ENCODE data around the gene SEPTIN6.

Gene SEPTIN6

DNA sequence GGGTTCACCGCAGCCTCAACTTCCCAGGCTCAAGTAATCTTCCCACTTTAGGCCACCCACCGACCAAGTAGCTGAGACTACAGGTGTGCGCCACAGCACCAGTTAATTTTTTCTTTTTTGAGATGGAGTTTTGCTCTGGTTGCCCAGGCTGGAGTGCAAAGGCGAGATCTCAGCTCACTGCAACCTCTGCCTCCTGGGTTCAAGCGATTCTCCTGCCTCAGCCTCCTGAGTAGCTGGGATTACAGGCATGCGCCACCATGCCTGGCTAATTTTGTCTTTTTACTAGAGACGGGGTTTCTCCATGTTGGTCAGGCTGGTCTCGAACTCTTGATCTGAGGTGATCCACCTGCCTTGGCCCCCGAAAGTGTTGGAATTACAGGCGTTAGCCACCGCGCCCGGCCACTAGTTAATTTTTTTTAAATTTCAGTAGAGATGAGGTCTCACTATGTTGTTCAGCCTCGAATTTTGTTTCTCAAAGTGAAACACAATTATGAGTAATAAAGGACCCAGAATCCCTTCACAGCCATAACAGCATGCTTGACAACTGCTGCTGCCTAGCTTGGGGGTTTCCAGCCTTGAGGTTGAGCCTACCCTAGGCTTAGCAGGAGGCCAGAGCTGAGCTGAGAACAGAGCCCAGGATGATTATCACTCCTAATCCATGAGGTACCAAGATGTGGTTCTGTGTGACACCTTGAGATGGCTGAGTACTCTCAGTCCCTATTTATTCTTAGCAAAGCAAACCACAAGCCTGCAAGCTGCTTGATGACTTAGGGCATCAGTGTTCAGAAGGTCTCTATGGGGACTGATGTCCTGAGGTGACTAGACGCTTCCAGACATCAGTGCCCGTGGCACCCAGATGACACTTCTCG, 45.2 kb downstream of the SEPTIN6 start:
- H3K27ac ChIP-seq, result no peak overlapping the region
- TF ChIP-seq, protein P1, sequence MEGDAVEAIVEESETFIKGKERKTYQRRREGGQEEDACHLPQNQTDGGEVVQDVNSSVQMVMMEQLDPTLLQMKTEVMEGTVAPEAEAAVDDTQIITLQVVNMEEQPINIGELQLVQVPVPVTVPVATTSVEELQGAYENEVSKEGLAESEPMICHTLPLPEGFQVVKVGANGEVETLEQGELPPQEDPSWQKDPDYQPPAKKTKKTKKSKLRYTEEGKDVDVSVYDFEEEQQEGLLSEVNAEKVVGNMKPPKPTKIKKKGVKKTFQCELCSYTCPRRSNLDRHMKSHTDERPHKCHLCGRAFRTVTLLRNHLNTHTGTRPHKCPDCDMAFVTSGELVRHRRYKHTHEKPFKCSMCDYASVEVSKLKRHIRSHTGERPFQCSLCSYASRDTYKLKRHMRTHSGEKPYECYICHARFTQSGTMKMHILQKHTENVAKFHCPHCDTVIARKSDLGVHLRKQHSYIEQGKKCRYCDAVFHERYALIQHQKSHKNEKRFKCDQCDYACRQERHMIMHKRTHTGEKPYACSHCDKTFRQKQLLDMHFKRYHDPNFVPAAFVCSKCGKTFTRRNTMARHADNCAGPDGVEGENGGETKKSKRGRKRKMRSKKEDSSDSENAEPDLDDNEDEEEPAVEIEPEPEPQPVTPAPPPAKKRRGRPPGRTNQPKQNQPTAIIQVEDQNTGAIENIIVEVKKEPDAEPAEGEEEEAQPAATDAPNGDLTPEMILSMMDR (IDR thresholded peaks at IDR 0.05), result no peak
- no peak for TF ChIP-seq ZFX (IDR thresholded peaks at IDR 0.05; ENCODE audit: borderline replicate concordance)

DNA sequence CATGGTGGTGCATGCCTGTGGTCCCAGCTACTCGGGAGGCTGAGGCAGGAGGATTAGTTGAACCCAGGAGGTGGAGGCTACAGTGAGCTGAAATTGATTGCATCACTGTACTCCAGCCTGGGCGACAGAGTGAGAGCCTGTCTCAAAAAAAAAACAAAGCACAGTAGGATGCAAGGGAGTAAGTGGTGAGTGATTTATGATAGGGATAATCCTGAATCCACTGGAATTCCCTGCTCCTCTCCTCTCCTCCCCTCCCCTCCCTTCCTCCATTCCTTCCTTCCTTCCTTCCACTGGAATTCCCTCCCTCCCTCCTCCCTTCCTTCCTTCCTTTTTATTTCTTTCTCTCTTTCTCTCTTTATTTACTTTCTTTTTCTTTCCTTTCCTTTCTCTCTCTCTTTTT, 45.9 kb downstream of the SEPTIN6 start:
- H3K27ac ChIP-seq, result no peak overlapping the region
- TF ChIP-seq ZFX (IDR thresholded peaks at IDR 0.05; ENCODE audit: borderline replicate concordance), result no peak
- TF ChIP-seq, protein P1 (IDR thresholded peaks at IDR 0.05), result no peak

DNA sequence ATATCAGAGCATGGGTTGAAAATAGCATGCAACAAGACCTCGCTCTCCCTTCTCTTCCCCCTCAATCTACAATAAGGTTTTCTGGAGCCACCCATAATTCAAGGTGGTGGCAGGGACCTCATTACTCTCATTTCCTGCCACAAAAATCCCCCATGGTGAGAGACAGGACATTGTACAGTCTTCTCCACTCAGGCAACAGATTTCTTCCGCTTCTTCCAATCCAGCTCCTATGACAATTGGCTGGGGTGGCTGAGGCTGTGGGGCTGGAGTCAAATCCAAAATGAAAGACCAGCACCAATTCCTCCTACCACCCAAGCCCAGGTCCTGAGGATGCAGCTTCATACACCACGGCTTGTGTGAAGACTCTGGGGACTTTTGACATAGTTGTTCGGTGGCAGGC, 46.5 kb downstream of the SEPTIN6 start:
- H3K27ac ChIP-seq, result no peak overlapping the region
- TF ChIP-seq, protein P1 (IDR thresholded peaks at IDR 0.05), result no peak
- TF ChIP-seq ZFX (IDR thresholded peaks at IDR 0.05; ENCODE audit: borderline replicate concordance), result no peak

DNA sequence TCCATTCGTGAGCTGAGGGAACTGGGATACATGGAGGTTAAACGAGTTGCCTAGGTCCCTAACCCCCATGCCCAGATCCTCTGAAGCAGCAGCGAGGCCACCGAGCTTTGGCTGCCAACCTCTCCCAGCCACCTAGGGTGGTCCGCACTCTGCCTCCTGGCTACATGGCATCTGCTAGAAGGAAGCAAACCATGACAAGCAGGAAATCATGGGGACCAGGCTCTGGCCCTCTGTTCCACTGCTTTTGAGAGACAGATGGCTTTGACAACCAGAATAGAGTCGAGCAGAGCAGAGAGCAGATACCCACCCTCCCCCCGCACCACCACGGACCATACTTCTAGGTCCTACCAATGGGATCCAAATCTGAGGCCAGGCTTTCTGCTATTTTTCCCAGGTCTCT, 49.3 kb downstream of the SEPTIN6 start:
- TF ChIP-seq, protein P1 (IDR thresholded peaks at IDR 0.05), result no peak
- TF ChIP-seq ZFX (IDR thresholded peaks at IDR 0.05; ENCODE audit: borderline replicate concordance), result no peak
- no peak overlapping the region for H3K27ac ChIP-seq

Measured in 22Rv1 (cell line).